ENCODE measurements around the gene EPN3.

The EPN3 gene

DNA sequence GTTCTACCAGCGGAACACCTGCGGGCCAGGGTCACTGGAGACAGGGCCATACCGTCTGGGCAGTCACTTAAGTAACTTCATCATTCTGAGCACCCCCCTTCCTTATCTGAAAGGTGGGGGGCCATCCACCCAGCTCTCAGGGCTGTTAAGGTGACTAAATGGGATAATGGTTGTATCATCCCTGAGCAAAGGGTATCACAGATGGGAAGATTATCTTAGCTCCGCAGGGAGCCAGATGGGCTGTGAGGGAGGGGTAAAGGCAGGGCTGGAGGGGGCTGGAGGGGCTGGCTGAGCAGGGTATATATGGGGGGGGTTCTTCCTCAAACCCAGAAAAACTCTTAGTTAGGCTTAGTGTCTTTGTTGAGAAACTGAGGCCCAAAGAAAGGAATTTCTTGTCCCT is 25.1 kb downstream of the EPN3 start:
- TF ChIP-seq, protein P1, sequence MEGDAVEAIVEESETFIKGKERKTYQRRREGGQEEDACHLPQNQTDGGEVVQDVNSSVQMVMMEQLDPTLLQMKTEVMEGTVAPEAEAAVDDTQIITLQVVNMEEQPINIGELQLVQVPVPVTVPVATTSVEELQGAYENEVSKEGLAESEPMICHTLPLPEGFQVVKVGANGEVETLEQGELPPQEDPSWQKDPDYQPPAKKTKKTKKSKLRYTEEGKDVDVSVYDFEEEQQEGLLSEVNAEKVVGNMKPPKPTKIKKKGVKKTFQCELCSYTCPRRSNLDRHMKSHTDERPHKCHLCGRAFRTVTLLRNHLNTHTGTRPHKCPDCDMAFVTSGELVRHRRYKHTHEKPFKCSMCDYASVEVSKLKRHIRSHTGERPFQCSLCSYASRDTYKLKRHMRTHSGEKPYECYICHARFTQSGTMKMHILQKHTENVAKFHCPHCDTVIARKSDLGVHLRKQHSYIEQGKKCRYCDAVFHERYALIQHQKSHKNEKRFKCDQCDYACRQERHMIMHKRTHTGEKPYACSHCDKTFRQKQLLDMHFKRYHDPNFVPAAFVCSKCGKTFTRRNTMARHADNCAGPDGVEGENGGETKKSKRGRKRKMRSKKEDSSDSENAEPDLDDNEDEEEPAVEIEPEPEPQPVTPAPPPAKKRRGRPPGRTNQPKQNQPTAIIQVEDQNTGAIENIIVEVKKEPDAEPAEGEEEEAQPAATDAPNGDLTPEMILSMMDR (IDR thresholded peaks at IDR 0.05) = no peak

DNA sequence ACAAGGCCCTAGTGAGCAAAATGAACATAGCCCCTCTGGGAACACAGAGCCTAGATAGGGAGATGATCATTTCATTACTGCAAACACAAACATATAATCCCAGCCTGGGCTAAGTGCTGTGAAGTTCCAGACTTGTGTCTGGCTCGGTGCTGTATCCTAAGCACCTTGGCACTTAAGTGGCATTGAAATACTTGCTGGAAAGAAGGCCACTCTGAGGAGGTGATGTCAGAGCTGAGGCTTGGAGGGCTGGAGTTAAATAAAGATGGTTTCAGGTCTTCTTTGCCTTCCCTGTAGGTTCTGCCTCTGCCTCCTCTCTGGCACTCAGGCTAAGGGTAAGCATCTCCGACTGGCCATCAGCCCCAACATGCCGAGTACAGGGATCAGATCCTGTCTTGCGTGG is 25.6 kb downstream of the EPN3 start:
- TF ChIP-seq, protein P1 (IDR thresholded peaks at IDR 0.05) = no peak

DNA sequence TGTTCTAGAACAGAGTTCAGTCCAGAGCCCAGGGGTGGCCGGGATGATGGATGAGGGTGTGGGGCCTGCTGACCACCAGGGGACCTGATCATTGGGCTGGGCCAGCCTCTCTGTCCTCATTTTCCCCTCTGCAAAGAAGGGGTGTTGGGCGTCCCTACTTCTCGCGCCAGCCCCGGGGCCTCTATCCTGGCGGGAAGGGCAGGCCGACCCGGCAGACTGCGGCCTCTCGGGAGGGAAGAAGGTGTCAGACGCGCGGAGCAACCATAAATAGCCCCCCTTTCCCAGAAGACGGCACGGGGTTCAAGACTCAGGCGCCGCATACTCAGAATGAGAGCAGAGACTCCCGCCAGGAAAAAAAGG is 26.0 kb downstream of the EPN3 start:
- TF ChIP-seq, protein P1 (IDR thresholded peaks at IDR 0.05) = no peak

DNA sequence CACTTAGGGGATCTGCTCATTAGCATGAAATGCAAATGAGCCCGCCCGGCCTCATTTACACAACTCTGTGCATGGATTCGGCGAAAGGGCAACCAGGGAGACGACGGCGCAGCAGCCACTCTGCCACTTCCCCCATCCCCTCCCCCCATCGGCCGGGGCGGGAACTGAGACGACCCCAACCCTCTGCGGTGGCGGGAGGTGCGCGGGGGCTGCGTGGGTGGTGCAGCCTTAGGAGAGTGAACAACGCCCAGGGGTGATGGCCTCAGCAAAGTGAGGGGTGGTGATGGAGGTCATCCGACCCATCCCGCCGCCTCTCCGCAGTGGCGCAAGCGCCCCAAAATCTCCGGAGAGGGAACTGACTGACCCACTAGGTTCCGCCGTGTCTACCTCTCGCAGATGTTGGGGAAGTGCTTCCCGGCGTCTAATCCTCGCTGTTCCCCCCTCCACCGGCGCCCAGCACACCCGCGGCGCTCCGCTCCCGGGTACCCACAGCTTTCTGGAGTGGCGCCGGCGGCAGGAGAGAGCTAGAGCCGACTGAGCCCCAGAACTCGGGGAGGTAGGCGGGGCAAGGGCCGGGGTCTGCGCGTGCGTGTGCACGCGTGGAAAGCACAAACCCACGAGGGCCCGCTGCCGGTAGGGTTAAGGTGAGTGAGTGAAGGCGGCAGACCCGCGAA is 26.5 kb downstream of the EPN3 start:
- TF ChIP-seq, protein P1 (IDR thresholded peaks at IDR 0.05) = no peak

DNA sequence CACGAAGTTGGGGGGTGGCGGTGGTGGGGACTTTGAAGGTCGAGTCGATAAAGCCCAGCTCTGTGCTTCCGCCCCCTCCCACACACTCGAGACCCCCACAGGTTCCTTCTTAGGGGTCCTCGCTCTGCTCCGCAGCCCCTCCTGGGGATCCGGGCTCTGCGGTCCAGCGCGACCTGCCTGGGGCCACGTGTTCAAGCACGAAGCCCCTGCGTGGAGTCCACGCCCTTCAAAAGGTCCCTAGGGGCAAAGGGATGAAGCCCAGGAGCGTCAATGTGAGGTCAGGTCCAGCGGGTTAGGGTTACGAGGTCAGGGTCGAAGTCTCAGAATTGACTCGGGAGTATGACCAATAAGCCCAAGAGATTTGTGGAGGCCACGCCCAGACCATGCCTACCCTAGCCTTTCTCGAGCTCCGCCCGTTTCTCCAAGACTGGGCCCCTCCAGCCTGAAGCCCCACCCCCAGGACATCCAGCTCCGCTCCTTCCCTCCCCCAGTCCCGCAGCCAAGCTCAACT is 27.2 kb downstream of the EPN3 start:
- TF ChIP-seq, protein P1 (IDR thresholded peaks at IDR 0.05) = no peak

DNA sequence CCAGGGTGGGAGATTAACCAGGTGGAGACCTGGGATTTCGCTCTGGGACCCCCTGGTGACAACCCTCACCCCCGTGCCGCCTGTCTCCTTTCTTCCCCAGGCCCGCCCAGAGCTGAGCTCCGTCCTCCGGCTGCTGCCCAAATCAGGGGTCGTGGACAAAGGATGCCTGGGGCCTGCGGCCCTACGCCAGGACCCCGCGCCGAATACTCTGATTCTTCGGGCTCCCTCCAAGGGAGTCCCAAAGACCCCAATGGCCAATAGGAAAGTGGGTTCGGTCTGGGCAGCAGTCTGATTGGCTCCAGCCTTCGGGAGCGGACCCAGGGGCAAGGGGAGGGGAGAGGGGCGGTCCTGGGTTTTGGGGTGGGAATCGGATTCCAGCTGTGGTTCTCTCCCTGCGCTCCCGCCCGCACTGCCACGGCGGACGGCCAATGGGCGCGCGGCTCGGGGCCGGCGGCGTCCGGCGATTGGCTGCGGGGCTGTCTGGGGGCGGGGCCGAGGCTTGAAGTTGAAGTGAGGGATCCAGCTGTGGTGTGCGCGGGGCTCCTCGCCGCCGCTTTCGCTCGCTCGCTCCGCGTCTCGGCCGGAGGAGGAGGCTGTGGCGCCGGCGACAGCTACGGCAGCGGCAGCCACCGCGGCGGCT is 27.8 kb downstream of the EPN3 start, which contains the start of gene CACNA1G:
Gene CACNA1G (plus strand): TSS at position 531 of the 640 bp plus-strand sequence. CDS start 745 bp downstream, outside the sequence.
- TF ChIP-seq, protein P1 (IDR thresholded peaks at IDR 0.05) = no peak

DNA sequence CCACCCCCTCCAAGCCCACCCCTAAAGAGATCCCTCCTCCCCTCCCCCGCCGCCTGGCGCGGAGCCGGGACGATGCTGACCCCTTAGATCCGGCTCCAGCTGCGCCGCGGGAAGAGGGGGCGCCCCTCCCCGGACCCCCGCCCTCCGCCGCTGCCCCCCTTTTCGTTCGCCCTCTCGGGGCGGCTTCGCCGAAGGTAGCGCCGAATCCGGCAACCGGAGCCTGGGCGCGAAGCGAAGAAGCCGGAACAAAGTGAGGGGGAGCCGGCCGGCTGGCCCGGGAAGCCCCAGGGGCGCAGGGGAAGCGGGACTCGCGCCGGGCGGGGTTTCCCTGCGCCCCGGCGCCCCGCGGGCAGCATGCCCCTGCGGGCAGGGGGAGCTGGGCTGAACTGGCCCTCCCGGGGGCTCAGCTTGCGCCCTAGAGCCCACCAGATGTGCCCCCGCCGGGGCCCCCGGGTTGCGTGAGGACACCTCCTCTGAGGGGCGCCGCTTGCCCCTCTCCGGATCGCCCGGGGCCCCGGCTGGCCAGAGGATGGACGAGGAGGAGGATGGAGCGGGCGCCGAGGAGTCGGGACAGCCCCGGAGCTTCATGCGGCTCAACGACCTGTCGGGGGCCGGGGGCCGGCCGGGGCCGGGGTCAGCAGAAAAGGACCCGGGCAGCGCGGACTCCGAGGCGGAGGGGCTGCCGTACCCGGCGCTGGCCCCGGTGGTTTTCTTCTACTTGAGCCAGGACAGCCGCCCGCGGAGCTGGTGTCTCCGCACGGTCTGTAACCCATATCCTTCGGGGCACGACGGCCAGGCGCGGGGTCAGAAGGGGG is 28.6 kb downstream of the EPN3 start:
- TF ChIP-seq, protein P1 (IDR thresholded peaks at IDR 0.05) = no peak

Data from LNCAP (cell line).